ENCODE data around the gene TDRD6.

Gene TDRD6

GRCh38 chr6:46687619-46688097 is at the start of gene TDRD6:
Gene TDRD6, plus strand, starts transcription at chr6:46687885. Its CDS starts 244 bp downstream, at chr6:46688129.
- TF ChIP-seq GATA3 (IDR thresholded peaks at IDR 0.05; ENCODE audit: low read depth, low read length) (no peak), GATA2 (IDR thresholded peaks at IDR 0.05; ENCODE audit: low read depth, low read length) (no peak)

GRCh38 chr6:46637933-46638332 is 49.8 kb upstream of the TDRD6 start:
- TF ChIP-seq GATA3 (IDR thresholded peaks at IDR 0.05; ENCODE audit: low read depth, low read length) (no peak), GATA2 (IDR thresholded peaks at IDR 0.05; ENCODE audit: low read depth, low read length) (no peak)

- TF ChIP-seq GATA2 (IDR thresholded peaks at IDR 0.05; ENCODE audit: low read depth, low read length) (no peak), GATA3 (IDR thresholded peaks at IDR 0.05; ENCODE audit: low read depth, low read length) (no peak)
These were observed 49.0 kb upstream of the TDRD6 start for GRCh38 chr6:46638650-46639049.

GRCh38 chr6:46642928-46643751 is 44.5 kb upstream of the TDRD6 start:
- TF ChIP-seq GATA2 (IDR thresholded peaks at IDR 0.05; ENCODE audit: low read depth, low read length): no peak
- no peak for TF ChIP-seq GATA3 (IDR thresholded peaks at IDR 0.05; ENCODE audit: low read depth, low read length)

GRCh38 chr6:46645265-46645664 is 42.4 kb upstream of the TDRD6 start:
- no peak for TF ChIP-seq GATA2 (IDR thresholded peaks at IDR 0.05; ENCODE audit: low read depth, low read length)
- no peak for TF ChIP-seq GATA3 (IDR thresholded peaks at IDR 0.05; ENCODE audit: low read depth, low read length)

GRCh38 chr6:46648869-46649492 is 38.7 kb upstream of the TDRD6 start:
- TF ChIP-seq GATA2 (IDR thresholded peaks at IDR 0.05; ENCODE audit: low read depth, low read length): no peak
- no peak for TF ChIP-seq GATA3 (IDR thresholded peaks at IDR 0.05; ENCODE audit: low read depth, low read length)

- no peak for TF ChIP-seq GATA2 (IDR thresholded peaks at IDR 0.05; ENCODE audit: low read depth, low read length)
- TF ChIP-seq GATA3 (IDR thresholded peaks at IDR 0.05; ENCODE audit: low read depth, low read length): no peak
These were observed 36.7 kb upstream of the TDRD6 start for GRCh38 chr6:46651006-46651405.

- no peak for TF ChIP-seq GATA3 (IDR thresholded peaks at IDR 0.05; ENCODE audit: low read depth, low read length)
- TF ChIP-seq GATA2 (IDR thresholded peaks at IDR 0.05; ENCODE audit: low read depth, low read length): no peak
These were observed 35.9 kb upstream of the TDRD6 start for GRCh38 chr6:46651816-46652215.

GRCh38 chr6:46652232-46652602 is 35.5 kb upstream of the TDRD6 start:
- TF ChIP-seq GATA3 (IDR thresholded peaks at IDR 0.05; ENCODE audit: low read depth, low read length) (no peak), GATA2 (IDR thresholded peaks at IDR 0.05; ENCODE audit: low read depth, low read length) (no peak)

- TF ChIP-seq GATA2 (IDR thresholded peaks at IDR 0.05; ENCODE audit: low read depth, low read length): no peak
- TF ChIP-seq GATA3 (IDR thresholded peaks at IDR 0.05; ENCODE audit: low read depth, low read length): no peak
These were observed 34.9 kb upstream of the TDRD6 start, which contains the start of the genes CYP39A1 and SLC25A27 for GRCh38 chr6:46652603-46653438. Gene CYP39A1, minus strand, starts transcription at chr6:46652818. Its CDS starts 236 bp downstream, at chr6:46652582. Gene SLC25A27, plus strand, starts transcription at chr6:46652975. Its CDS starts 218 bp downstream, at chr6:46653193.

GRCh38 chr6:46653439-46654195 is 34.1 kb upstream of the TDRD6 start:
- TF ChIP-seq GATA3 (IDR thresholded peaks at IDR 0.05; ENCODE audit: low read depth, low read length) (no peak), GATA2 (IDR thresholded peaks at IDR 0.05; ENCODE audit: low read depth, low read length) (no peak)

GRCh38 chr6:46655803-46656202 is 31.9 kb upstream of the TDRD6 start:
- TF ChIP-seq GATA3 (IDR thresholded peaks at IDR 0.05; ENCODE audit: low read depth, low read length) (no peak), GATA2 (IDR thresholded peaks at IDR 0.05; ENCODE audit: low read depth, low read length) (no peak)

- TF ChIP-seq GATA2 (IDR thresholded peaks at IDR 0.05; ENCODE audit: low read depth, low read length) (no peak), GATA3 (IDR thresholded peaks at IDR 0.05; ENCODE audit: low read depth, low read length) (no peak)
These were observed 30.0 kb upstream of the TDRD6 start for GRCh38 chr6:46657642-46658041.

All from SH-SY5Y (cell line).